ENCODE data around the gene CALN1.

The CALN1 gene

GRCh38 chr7:71784781-71785180, 627.4 kb downstream of the CALN1 start:
- DNase-seq (ENCODE audit: low read depth): no peak

GRCh38 chr7:71784180-71784579, 628.0 kb downstream of the CALN1 start:
- no peak for DNase-seq (ENCODE audit: low read depth)

- no peak for DNase-seq (ENCODE audit: low read depth)
Observed at GRCh38 chr7:71783779-71784178, 628.4 kb downstream of the CALN1 start.

GRCh38 chr7:71782051-71782450, 630.1 kb downstream of the CALN1 start:
- DNase-seq (ENCODE audit: low read depth): no peak

GRCh38 chr7:71780282-71780681, 631.9 kb downstream of the CALN1 start:
- DNase-seq (ENCODE audit: low read depth): no peak

GRCh38 chr7:71777278-71777677, 634.9 kb downstream of the CALN1 start:
- DNase-seq (ENCODE audit: low read depth): no peak

GRCh38 chr7:71776726-71777125, 635.4 kb downstream of the CALN1 start:
- no peak for DNase-seq (ENCODE audit: low read depth)

GRCh38 chr7:71775648-71776047, 636.5 kb downstream of the CALN1 start:
- no peak for DNase-seq (ENCODE audit: low read depth)

GRCh38 chr7:71772779-71773178, 639.4 kb downstream of the CALN1 start:
- no peak for DNase-seq (ENCODE audit: low read depth)

- DNase-seq (ENCODE audit: low read depth): no peak
Observed at GRCh38 chr7:71770269-71770907, 641.8 kb downstream of the CALN1 start.

- DNase-seq (ENCODE audit: low read depth): no peak
Observed at GRCh38 chr7:71769326-71769725, 642.8 kb downstream of the CALN1 start.

- DNase-seq (ENCODE audit: low read depth): no peak
Observed at GRCh38 chr7:71768450-71768849, 643.7 kb downstream of the CALN1 start.

GRCh38 chr7:71766016-71766415, 646.1 kb downstream of the CALN1 start:
- no peak for DNase-seq (ENCODE audit: low read depth)

- DNase-seq (ENCODE audit: low read depth): no peak
Observed at GRCh38 chr7:71761336-71761735, 650.8 kb downstream of the CALN1 start.

- no peak for DNase-seq (ENCODE audit: low read depth)
Observed at GRCh38 chr7:71754828-71755227, 657.3 kb downstream of the CALN1 start.

GRCh38 chr7:71753956-71754664, 658.0 kb downstream of the CALN1 start:
- DNase-seq (ENCODE audit: low read depth): no peak

- no peak for DNase-seq (ENCODE audit: low read depth)
Observed at GRCh38 chr7:71753236-71753635, 658.9 kb downstream of the CALN1 start.

GRCh38 chr7:71752171-71752935, 659.8 kb downstream of the CALN1 start:
- no peak for DNase-seq (ENCODE audit: low read depth)

GRCh38 chr7:71750290-71750689, 661.8 kb downstream of the CALN1 start:
- no peak for DNase-seq (ENCODE audit: low read depth)

- no peak for DNase-seq (ENCODE audit: low read depth)
Observed at GRCh38 chr7:71746006-71746405, 666.1 kb downstream of the CALN1 start.

GRCh38 chr7:71740174-71740560, 672.0 kb downstream of the CALN1 start:
- DNase-seq (ENCODE audit: low read depth): no peak

GRCh38 chr7:71739520-71740173, 672.5 kb downstream of the CALN1 start:
- no peak for DNase-seq (ENCODE audit: low read depth)
